ENCODE measurements around the gene LEKR1. TPM values are rescaled to one million over a fixed set of nuclear protein-coding genes. Genes with fewer than 3 reads are reported as not detected.

The LEKR1 gene
- total RNA-seq, 1 experiment from 2014 or later: 0.90 TPM

DNA sequence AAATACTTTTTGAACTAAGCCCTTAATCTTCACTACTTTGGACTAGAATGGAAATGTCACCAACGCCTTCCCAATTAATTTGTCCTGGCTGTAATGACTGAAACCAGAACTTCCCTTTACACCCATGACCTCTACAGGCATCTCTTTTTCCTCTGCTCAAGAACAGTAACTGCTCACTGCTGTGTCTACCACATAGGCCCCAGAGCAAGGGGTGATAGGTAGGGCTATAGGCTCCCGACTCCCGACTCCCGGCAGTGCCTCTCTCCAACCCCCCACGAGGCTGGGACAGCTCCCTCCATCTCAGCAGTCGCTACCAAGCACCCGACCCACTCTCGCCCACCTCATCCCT, 384 bp upstream of the LEKR1 start:
- CTCF ChIA-PET: no interaction called here
- BruUV-seq (replicated peaks): no TSS peak

DNA sequence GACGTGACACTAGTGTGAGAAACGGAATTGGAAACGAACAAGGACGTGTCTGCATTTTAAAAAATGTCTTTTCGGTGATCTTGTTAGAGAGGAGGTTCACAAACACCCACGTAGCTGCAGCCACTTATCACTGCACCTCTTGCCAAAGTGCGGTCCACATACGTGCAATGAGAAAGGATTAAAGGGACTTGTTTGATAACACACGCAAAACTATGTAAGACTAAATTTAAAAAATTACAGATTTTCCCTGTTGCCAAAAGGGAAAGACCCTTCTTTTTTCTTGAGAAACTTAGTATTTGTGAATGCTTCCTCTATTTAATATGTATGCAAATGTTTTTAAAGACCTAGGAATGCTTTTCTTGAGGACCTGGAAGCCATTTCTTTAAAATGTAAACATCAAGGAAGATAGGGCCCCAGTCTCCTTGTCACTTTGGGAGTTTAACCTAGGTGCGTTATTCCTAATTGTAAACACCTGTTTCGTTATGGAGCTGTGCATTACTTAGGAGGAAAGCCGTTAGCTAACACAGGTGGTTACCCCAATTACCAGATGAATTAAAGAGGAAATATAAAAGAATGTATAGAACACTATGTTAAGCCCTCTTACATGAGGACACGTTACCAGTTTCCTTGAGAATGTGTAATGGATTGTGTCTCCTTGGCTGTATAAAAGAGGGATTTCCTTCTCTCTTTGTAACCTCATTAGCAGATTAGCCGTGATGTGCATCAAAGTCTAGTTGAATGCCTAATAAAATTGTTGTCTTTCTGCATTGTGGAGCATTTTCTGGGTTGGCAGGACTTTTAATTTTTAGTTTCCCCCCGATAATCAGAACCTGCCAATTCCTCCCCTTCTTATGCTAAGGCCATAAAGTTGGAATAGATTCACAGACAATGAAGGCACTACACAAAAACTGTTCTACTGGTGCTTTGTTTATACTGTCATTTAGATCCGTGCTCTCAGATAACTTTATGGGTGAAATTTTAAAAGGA, 1.0 kb downstream of the LEKR1 start:
- TSS peak; percentile 79 for BruUV-seq (replicated peaks)
- no peaks in the 10 kb centered on the region for H3K27me3 ChIP-seq (replicated peaks; ENCODE audit: insufficient read depth, low read depth, low read length, poor library complexity)
- no peaks in the 10 kb centered on the region for H3K9me3 ChIP-seq (ENCODE audit: low read depth, low read length, poor library complexity, severe bottlenecking)
- ChIA-PET CTCF (no interaction called here), POLR2A (ENCODE audit: low non-redundant PET) (no interaction called here)
- intact Hi-C loops (cut with micrococcal nuclease; ENCODE audit: unreplicated experiment): loop anchor here (5.0 to 10.0 kb wide), 3 partner anchors 135 to 282 kb away; no protein-coding TSS in a partner anchor
- no peaks in the 10 kb centered on the region for H3K36me3 ChIP-seq (ENCODE audit: insufficient read depth, low read length, poor library complexity, severe bottlenecking)
- peak overlapping the region; percentile 92 for H3K27ac ChIP-seq (ENCODE audit: low read depth, low read length, poor library complexity, severe bottlenecking)
- H3K4me1 ChIP-seq (ENCODE audit: insufficient read depth, low read length, poor library complexity, severe bottlenecking): peaks cover 39% of the 10 kb centered on the region
- peak; percentile 77 for DNase-seq (ENCODE audit: low spot score)
- TF ChIP-seq, protein P1, sequence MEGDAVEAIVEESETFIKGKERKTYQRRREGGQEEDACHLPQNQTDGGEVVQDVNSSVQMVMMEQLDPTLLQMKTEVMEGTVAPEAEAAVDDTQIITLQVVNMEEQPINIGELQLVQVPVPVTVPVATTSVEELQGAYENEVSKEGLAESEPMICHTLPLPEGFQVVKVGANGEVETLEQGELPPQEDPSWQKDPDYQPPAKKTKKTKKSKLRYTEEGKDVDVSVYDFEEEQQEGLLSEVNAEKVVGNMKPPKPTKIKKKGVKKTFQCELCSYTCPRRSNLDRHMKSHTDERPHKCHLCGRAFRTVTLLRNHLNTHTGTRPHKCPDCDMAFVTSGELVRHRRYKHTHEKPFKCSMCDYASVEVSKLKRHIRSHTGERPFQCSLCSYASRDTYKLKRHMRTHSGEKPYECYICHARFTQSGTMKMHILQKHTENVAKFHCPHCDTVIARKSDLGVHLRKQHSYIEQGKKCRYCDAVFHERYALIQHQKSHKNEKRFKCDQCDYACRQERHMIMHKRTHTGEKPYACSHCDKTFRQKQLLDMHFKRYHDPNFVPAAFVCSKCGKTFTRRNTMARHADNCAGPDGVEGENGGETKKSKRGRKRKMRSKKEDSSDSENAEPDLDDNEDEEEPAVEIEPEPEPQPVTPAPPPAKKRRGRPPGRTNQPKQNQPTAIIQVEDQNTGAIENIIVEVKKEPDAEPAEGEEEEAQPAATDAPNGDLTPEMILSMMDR (conservative IDR thresholded peaks at IDR 0.05; ENCODE audit: low read depth, low read length): no peak
- TF ChIP-seq EZH2 (IDR thresholded peaks at IDR 0.05; ENCODE audit: borderline replicate concordance, low read depth, low read length, poor library complexity, severe bottlenecking): no peak
- H3K4me3 ChIP-seq (ENCODE audit: low read depth, low read length, poor library complexity, severe bottlenecking): peak overlapping the region; percentile 59

More for the DNA sequence above, 384 bp upstream of the LEKR1 start:
- no peaks in the 10 kb centered on the region for H3K36me3 ChIP-seq (ENCODE audit: insufficient read depth, low read length, poor library complexity, severe bottlenecking)
- intact Hi-C loops (cut with micrococcal nuclease; ENCODE audit: unreplicated experiment): loop anchor here (5.0 to 10.0 kb wide), 3 partner anchors 133 to 281 kb away; no protein-coding TSS in a partner anchor
- POLR2A ChIA-PET (ENCODE audit: low non-redundant PET): no interaction called here
- peak overlapping the region; percentile 59 for H3K4me3 ChIP-seq (ENCODE audit: low read depth, low read length, poor library complexity, severe bottlenecking)
- TF ChIP-seq EZH2 (IDR thresholded peaks at IDR 0.05; ENCODE audit: borderline replicate concordance, low read depth, low read length, poor library complexity, severe bottlenecking): no peak
- TF ChIP-seq, protein P1 (conservative IDR thresholded peaks at IDR 0.05; ENCODE audit: low read depth, low read length): no peak
- DNase-seq (ENCODE audit: low spot score): no peak
- H3K27me3 ChIP-seq (replicated peaks; ENCODE audit: insufficient read depth, low read depth, low read length, poor library complexity): no peaks in the 10 kb centered on the region
- H3K9me3 ChIP-seq (ENCODE audit: low read depth, low read length, poor library complexity, severe bottlenecking): no peaks in the 10 kb centered on the region
- peak overlapping the region; percentile 92 for H3K27ac ChIP-seq (ENCODE audit: low read depth, low read length, poor library complexity, severe bottlenecking)
- peaks cover 42% of the 10 kb centered on the region for H3K4me1 ChIP-seq (ENCODE audit: insufficient read depth, low read length, poor library complexity, severe bottlenecking)

DNA sequence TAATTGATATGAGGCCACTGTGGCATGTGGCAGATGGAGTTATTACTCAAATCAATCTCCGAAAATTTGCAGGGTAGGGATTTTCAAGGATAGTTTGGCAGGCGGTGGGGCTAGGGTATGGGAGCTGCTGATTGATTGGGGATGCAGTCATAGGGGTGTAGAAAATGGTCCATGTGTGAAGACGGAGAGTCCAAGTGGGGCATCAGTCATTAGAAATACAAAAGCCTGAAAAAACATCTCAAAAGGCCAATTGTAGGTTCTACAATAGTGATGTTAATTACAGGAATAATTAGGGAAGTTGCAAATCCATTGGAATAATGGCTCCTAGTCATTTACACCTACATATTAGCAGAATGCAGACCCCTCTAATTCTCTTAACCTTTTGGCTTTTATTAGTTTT, 4.9 kb downstream of the LEKR1 start:
- intact Hi-C loops (cut with micrococcal nuclease; ENCODE audit: unreplicated experiment): no loop called here
- peaks cover 53% of the 10 kb centered on the region for H3K4me1 ChIP-seq (ENCODE audit: insufficient read depth, low read length, poor library complexity, severe bottlenecking)
- TF ChIP-seq, protein P1 (conservative IDR thresholded peaks at IDR 0.05; ENCODE audit: low read depth, low read length): no peak
- no peak for TF ChIP-seq EZH2 (IDR thresholded peaks at IDR 0.05; ENCODE audit: borderline replicate concordance, low read depth, low read length, poor library complexity, severe bottlenecking)
- H3K36me3 ChIP-seq (ENCODE audit: insufficient read depth, low read length, poor library complexity, severe bottlenecking): no peaks in the 10 kb centered on the region
- H3K27ac ChIP-seq (ENCODE audit: low read depth, low read length, poor library complexity, severe bottlenecking): no peak overlapping the region
- ChIA-PET CTCF (no interaction called here), POLR2A (ENCODE audit: low non-redundant PET) (no interaction called here)
- no peaks in the 10 kb centered on the region for H3K27me3 ChIP-seq (replicated peaks; ENCODE audit: insufficient read depth, low read depth, low read length, poor library complexity)
- no peak for DNase-seq (ENCODE audit: low spot score)
- H3K9me3 ChIP-seq (ENCODE audit: low read depth, low read length, poor library complexity, severe bottlenecking): no peaks in the 10 kb centered on the region
- no TSS peak for BruUV-seq (replicated peaks)
- H3K4me3 ChIP-seq (ENCODE audit: low read depth, low read length, poor library complexity, severe bottlenecking): no peak overlapping the region

Data from A673 (cell line).